CD4-positive, alpha-beta T cell treated with Interleukin-10 for 1 hour (primary cell): Measurements from ENCODE around the gene ADORA3.

Source experiments
- DNase-seq: peaks from one replicate; pipeline ENCODE4 v3.0.0-alpha.2; 2020

ADORA3 gene

DNA sequence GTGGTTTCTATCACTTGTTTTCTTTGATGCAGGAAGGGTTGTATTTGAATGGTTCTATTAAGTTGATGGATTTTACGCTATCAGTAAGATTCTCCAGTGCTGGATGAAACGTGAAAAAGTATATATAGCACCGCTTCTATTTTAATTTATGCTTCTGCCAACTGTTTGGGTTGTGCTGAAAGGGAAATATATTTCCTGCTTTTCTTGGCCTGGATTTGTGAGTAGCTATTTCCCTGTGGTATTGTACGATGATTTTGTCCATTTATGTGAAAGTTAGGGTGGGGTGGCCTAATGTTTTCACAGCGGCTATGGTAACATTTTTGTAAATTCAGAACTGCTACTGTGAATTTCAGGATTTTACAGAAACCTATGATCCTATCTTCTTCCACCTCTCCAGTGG lies 29.3 kb downstream of the ADORA3 start:
- DNase-seq: no peak

DNA sequence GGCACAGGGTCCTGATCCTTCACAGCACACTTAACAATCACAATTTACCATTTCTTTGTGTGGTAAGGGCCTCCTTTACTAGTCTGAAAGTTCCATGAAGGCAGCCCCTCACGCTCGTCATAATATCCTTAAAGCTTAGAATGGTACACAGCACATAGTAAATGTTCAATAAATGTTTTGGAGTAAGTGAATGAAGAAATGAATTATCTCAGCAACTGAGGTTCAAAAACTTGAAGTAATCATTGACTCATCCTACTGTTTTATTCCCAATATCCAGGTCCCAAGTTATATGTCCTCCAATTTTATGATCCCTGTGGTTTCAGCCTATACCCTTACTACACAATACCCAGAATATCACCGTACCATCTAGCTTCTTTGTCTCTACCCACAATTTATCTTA lies 31.9 kb downstream of the ADORA3 start:
- no peak for DNase-seq

DNA sequence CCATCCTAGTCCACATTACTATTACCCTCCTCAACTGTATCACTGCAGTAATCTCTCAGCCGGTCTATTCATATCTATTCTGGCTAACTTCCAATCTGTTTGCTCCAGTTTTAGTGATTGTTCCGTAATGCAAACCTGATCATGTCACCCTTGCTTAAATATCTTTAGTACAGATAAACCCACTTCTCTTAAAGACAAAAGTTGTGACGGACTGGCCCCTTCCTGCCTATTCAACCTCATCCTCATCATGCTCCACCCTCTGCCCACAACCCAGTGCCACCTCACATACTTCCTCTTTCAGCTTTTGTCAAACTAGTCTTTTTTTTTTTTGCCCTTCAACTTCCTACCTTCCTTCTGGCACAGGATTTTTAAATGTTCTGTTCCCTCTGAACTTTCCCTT lies 32.4 kb downstream of the ADORA3 start:
- peak; percentile 83 for DNase-seq

DNA sequence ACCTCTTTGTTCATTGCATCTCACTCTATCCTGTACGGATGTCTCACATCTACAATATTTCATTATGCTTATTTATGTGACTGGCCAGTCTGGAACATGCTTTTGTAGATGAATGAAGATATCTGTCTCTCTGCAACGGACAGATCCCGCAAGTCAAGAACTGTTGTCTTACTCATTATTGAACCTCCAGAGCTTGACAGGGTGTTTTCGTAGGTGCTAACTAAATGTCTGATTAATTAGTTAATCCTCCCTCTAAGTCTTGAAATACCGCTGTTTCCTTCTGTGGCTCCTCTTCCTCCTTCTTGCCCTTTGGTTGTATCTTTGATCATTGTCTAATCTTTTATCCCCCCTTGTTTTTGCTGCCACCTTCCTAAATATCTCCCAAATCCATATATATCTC lies 32.8 kb downstream of the ADORA3 start:
- DNase-seq: peak; percentile 17

DNA sequence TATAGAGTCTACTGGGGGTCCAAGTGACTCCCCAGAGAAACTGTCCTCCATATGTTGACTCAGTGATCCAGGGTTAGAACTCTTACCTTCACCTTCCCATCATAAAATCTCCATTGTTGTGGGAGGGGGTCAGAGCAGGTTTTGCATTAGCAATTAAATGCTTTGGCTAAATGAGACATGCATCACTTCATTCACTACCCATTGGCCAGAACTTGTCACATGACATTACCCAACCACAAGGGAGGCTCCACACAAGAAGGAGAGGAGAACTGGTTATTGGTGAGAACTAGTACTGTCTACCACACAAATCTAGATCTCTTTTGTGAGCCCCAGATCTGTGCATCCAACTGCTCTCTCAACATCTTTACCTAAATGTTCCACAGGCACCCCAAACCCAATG lies 33.9 kb downstream of the ADORA3 start:
- DNase-seq: no peak

DNA sequence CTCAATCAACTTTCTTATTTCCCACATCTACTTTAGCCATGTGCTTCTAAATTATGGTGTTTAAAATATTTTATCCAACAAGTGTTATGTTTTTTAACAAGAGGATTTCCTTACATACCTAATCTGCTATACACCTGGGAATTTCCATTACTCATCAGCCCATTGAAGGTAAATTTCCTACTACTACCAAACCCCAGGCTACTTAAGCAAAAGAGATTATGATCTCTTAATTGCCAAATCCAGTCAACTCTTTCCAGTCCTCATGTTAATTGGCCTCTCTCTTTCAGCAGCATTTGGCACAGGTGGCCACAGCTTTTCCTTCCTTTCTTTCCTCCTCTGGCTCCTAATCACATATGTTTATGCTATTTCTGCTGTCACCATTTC lies 34.7 kb downstream of the ADORA3 start:
- no peak for DNase-seq

DNA sequence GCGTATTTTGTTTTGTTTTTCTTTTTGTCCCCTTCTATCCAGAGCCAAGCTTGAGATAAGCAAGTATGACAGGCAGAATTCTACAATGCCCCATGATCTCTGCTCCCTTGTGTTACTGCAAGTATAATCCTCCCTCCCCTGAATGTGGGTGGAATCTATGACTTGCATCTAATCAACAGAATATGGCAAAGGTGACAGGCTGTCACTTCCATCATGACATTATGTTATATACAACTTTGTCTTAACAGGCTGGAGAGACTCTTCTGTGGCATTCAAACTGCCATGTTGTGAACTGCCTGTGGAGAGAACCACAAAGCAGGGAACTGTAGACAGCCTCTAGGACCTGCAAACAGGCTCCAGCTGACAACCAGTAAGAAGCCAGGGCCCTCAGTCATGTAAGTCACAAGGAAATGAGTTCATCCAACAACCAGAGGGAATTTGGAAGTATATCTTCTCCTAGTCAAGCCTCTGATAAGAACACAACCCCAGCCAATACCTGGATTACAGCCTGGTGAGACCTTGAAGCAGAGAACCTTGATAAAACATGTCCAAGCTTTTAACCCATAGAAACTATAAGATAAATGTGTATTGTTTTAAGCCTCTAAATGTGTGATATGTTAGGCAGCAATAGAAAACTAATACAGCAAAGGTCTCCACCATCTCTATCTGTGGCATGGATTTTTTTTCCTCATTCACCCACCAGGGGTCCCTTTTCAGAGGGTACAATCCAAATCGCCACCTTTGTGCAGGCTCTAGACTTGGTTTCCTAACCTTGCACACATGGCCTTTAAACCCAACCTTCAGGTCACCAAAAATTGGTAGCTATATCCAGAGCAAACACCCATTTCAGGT lies 35.3 kb downstream of the ADORA3 start:
- no peak for DNase-seq

DNA sequence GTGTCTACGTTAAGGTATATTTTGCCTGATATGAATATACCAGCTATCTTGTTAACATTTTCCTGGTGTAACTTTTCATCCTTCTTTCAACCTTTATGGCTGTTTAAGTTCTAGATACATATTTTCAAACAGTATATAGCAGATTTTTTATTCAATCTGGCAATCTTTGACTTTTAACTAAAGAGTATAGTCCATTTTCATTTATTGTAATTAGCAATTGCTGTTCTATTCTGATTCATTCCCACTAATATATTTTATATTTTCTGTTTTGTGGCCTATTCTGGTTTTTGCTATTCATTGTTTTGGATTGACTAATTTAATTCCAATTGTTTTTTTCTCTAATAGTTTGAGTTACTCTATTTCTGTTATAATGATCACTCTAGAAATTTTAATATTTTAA lies 37.0 kb downstream of the ADORA3 start:
- DNase-seq: no peak

DNA sequence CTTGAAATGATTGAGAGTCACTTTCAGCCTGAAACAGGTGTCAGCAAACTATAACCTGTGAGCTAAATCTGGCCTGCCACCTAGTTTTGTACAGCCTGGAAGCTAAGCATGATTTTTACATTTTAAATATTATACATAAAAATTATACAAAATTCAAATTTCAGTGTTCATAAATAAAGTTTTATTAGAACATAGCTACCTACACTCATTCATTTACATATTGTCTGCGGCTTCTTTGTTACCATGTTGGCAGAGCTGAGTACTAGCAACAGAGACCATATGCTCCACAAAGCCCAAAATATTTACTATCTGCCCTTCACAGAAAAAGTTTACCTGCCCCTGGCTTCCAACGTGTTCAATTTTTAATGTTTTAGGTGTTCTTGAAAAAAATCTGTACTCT lies 37.7 kb downstream of the ADORA3 start:
- no peak for DNase-seq

DNA sequence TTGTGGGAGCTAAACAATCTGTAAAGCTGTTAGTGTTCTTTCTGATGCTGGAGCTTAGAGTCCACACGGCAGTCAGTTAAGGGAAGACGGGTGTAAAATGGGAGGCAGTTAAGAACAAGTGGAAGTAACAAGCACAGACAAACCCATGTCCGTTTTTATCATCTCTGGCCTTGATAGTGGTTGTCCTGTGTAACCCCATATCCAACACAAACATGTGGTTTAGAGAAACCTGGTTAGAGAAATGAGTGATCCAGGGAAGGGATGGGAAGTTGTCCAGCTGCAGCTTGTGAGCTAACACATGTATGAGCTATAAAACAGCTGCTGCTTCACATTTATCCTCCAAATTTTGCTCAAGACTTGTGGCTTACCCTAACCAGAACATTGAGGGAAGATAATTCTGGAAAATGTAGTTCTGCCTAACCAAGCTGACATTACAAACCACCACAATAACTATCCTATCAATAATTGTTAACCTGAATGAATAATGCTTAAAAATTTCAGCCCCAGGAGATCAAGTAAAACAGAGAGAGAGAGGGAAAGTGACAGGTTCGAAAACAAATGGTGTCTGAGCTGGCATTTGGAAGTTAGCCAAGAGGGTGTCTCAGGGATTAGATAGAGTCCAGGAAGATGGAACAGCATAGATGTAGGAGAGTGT lies 40.3 kb downstream of the ADORA3 start:
- DNase-seq: no peak

DNA sequence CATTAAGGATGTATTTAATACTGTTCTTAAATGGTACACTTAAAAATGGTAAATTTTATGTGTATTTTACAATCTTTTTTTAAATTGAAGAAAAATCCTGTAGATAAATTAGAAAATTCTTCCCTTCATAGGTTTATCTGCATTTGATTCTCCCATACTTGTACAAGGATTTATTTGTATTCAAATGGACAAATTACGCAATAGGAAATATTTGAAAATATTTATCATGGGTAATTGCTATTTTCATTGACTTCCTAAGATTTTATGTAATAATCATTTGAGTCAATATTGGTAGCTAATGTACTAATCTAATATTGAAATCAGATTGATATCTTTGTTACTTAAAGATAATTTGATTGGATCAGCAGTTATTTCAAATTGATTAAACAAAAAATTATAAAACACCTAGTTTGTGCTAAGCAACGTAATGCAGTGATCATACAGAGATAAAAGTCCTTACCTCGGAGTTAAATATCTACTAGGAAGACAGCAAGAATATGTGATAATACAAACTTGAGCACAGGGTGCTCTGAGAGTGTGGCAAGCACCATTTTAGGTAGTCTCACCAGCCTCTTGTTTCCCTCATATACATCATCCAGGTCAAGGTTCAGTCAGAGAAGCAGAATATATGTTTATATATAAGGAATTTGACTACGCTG lies 40.9 kb downstream of the ADORA3 start:
- no peak for DNase-seq

DNA sequence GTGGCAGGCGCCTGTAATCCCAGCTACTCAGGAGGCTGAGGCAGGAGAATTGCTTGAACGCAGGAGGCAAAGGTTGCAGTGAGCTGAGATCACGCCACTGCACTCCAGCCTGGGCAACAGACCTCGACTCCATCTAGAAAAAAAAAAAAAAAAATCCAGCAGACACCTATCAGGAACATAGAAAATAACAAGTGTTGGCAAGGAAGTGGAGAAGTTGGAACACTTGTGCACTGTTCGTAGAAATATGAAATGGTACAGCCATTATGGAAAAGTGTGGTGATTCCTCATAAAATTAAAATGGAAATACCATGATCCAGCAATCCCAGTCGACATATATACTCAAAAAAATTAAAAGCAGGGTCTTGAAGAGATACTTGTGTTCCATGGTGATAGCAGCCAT lies 41.7 kb downstream of the ADORA3 start:
- no peak for DNase-seq

DNA sequence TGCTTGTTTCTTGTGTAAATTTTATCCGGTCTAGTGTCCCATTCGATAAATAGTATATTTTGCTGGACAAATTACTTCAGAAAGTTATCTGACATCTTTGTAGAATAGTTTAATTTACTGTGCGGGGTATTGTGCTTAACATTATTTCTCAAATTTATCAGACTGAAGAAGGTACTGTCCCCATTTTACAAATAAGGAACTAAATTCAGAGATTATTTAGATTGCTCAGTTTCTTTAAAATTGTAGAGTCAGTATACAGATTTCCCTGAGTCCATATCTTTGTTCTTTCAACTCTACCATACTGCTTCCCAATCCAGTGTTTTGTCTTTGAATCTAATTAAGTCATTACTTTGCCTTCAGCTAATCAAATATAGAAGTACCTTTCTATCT lies 47.8 kb downstream of the ADORA3 start:
- no peak for DNase-seq

DNA sequence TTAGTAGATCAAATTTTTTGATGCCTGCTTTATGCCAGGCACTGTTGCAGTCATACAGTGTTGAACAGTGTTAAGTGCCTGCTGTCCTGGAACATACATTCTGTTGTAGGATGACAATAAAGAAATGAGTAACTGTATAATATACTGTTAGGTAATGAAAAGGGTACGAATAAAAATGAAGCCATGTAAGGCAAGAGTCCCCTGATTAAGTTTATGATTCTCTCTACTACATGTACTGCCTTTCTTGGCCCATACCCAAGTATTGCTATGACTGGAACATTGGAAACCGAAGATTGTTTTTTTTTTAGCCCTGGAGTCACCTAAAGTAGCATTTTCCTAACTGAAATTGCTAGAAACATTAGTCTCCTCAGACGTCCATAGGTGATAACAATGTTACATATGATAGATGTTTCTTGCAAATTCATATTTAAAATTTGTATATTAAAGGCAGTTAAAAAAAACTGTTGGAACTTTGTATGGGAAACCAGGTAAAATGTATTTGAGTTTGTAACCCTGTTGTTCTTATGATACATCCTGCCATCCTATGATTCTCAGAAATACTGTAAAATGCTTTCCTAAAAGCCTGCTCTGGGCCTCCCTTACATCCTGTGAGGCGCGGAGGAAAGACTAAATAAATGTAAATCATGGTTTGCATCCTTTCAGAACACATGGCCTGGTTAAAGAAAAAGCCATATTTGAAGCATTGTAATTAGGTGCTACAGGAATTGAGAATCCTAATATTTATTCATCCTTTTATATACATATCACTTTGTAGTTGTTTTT lies 48.4 kb downstream of the ADORA3 start:
- no peak for DNase-seq

DNA sequence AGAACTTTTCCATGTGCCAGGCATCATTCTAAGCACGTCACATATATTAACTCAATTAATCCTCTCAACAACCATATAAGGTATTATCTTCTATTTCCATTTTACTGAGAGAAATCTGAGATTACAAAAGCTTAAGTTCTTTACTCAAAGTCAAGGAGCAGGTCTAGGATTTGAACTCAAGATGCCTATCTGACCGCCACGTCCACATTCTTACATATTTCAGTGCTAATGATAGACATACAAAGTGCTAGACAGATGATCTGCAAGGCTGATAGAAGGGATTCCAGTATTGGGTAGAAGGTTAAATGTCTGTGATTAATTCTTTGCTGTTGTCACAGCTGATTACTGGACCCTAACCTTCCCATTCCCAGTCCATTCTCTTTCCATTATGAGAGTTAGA lies 49.7 kb downstream of the ADORA3 start:
- DNase-seq: no peak

DNA sequence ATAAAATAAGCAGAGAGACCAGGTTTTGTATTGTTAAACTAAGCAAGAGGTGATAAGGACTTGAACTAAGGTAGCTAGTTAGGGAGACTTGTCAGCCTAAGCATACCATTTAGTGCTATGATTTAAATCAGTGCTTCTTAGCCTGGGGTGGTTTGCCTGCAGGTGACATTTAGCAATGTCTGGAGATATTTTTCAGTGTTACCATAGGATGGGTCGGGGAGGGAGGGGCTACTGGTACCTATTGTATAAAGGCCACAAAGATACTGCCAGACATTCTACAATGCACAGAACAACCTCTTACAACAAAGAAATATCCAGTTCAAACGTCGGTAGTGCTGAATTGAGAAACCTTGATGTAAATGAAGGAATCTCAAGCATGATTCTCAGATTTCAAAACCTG lies 50.9 kb downstream of the ADORA3 start:
- DNase-seq: no peak

DNA sequence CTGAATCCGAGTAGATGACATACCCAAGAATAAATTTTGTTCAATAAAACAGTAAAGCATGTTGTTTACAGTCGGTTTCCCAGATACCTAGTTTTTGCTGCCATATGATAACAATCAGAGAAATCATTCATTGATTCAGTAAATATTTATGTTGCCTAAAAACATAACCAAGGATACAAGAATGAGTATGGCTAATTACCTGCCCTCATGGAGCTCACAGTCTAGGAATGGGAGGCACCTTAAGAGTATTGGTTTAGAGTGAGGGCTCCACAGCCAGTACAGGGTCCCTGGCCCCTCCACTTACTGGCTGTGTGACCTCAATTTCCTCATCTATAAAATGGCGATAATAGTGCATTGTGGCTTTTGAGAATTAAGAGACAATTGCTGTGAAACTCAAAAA lies 53.2 kb downstream of the ADORA3 start:
- DNase-seq: no peak

DNA sequence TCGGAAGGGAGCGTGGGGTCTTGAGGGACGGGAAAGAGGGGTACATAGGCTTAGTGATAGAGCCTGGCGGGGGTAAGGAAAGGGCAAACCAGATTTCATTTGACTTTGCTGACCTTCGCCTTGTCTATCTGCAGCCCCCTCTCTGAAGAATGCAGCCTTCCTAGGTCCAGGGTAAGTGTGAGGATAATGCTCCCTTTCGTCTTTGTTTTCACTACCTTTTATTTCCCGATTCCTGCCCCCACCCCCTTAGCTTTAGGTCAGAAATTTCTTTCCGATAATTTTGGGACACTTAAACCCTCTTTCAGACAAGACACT lies 53.8 kb downstream of the ADORA3 start:
- DNase-seq: no peak
